OCI-LY7 (cell line): ENCODE measurements around the gene MUC5B.

Experiments
- CTCF ChIP-seq: fragments of 200-600 bp; sonication (generic); conservative IDR thresholded peaks from 2 replicates; pipeline ENCODE4 v1.5.1; 2014; ENCODE audit warnings: mild to moderate bottlenecking, antibody characterized with exemption, low read length, moderate library complexity, mixed read lengths
- EZH2phosphoT487 ChIP-seq: fragments of 200-600 bp; sonication (generic); IDR thresholded peaks from 2 replicates; pipeline ENCODE4 v1.6.1; 2018; ENCODE audit warnings: low read depth, borderline replicate concordance, mild to moderate bottlenecking, mixed run types, antibody characterized with exemption, low read length, moderate library complexity, mixed read lengths

GRCh38 chr11:1253103-1253485 is 30.2 kb downstream of the MUC5B start:
- TF ChIP-seq CTCF (no peak), EZH2phosphoT487 (no peak)
